ENCODE results near the gene UBE2D3. TPM values are rescaled to one million over a fixed set of nuclear protein-coding genes. Genes with fewer than 3 reads are reported as not detected.

The UBE2D3 gene
- total RNA-seq, 1 donor from 2014 or later = 370 TPM

DNA sequence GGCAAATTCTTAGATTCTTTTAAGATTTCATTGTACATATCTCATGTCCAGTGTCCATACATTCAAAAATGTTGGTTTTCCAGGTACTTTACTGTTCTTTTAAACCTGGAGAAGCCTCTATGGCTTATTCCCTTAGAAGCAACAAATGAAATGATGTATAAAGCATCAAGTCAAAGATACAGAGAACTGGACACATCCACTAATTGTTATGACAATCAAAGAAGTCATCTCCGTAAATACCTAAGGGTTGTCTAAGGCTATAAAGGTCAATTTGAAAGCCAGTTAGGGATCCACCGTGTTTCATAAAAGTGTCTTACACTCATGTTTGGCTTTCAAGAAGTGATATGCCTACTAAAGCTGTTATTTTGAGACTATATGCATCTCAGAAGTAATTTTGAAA lies 32.4 kb downstream of the UBE2D3 start:
- TF ChIP-seq, protein P1, sequence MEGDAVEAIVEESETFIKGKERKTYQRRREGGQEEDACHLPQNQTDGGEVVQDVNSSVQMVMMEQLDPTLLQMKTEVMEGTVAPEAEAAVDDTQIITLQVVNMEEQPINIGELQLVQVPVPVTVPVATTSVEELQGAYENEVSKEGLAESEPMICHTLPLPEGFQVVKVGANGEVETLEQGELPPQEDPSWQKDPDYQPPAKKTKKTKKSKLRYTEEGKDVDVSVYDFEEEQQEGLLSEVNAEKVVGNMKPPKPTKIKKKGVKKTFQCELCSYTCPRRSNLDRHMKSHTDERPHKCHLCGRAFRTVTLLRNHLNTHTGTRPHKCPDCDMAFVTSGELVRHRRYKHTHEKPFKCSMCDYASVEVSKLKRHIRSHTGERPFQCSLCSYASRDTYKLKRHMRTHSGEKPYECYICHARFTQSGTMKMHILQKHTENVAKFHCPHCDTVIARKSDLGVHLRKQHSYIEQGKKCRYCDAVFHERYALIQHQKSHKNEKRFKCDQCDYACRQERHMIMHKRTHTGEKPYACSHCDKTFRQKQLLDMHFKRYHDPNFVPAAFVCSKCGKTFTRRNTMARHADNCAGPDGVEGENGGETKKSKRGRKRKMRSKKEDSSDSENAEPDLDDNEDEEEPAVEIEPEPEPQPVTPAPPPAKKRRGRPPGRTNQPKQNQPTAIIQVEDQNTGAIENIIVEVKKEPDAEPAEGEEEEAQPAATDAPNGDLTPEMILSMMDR (IDR thresholded peaks at IDR 0.05; ENCODE audit: unreplicated experiment) = no peak
- DNase-seq (ENCODE audit: low spot score) = no peak
- Mint-ChIP-seq H3K36me3 (ENCODE audit: low read depth, unreplicated experiment) (peaks cover 41% of the 10 kb centered on the region), H3K27me3 (ENCODE audit: unreplicated experiment) (peaks cover 3% of the 10 kb centered on the region), H3K4me3 (ENCODE audit: unreplicated experiment) (no peak overlapping the region), H3K4me1 (ENCODE audit: unreplicated experiment) (no peaks in the 10 kb centered on the region), H3K9me3 (ENCODE audit: unreplicated experiment) (no peaks in the 10 kb centered on the region), H3K27ac (ENCODE audit: unreplicated experiment) (no peak overlapping the region)

DNA sequence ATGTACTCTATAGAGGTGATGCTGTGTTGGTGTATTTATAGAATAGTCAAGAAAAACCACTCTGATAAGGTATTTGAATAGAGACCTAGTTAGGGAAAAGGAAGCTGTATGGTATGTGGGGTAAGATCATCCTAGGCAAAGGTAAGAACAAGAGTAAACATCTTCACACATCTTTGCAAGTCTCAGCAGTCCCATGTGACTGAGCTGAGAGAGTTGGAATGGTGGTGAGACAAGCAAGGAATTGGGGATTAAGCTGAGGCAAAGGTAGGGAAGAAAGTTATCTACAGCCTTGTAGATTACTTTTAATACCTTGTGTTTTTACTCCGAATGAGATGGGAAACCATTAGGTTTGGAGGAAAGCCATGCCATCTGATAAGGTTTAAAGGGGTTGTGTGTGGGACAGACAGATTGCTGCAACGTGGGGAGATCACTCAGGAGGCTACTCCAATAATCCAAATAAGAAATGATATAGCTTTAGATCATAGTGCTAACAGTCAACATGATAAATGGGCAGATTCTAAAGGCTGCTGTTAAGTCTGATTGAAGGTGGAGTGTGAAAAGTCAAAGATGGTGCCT lies 34.9 kb downstream of the UBE2D3 start:
- no peak for DNase-seq (ENCODE audit: low spot score)
- H3K27me3 Mint-ChIP-seq (ENCODE audit: unreplicated experiment) = peaks cover 3% of the 10 kb centered on the region

DNA sequence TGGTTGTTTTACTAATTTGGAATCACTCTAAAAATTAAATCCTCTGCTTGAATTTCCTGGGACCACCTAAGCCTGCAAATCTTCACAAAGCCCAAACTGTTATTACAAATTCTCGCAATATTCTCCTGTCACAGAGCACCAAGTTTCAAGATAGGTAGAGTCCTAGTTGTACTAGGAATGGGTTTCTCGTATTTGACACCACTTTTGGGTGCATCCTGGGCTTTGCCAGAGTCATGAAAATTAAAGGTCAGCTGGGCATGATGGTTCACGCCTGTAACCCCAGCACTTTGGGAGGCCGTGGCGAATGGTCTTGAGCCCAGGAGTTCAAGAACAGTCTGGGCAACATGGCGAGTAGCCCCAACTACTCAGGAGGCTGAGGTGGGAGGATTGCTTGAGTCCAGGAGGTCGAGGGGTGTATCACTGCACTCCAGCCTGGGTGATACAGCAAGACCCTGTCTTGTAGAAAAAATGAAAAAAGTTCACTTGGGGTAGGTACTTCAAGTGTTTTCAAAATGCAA lies 36.0 kb downstream of the UBE2D3 start:
- Mint-ChIP-seq H3K36me3 (ENCODE audit: low read depth, unreplicated experiment) (peaks cover 25% of the 10 kb centered on the region), H3K27ac (ENCODE audit: unreplicated experiment) (no peak overlapping the region), H3K9me3 (ENCODE audit: unreplicated experiment) (no peaks in the 10 kb centered on the region), H3K4me3 (ENCODE audit: unreplicated experiment) (no peak overlapping the region), H3K4me1 (ENCODE audit: unreplicated experiment) (no peaks in the 10 kb centered on the region), H3K27me3 (ENCODE audit: unreplicated experiment) (peaks cover 3% of the 10 kb centered on the region)
- no peak for DNase-seq (ENCODE audit: low spot score)
- TF ChIP-seq, protein P1 (IDR thresholded peaks at IDR 0.05; ENCODE audit: unreplicated experiment) = no peak

More for the DNA sequence above, 34.9 kb downstream of the UBE2D3 start:
- Mint-ChIP-seq H3K36me3 (ENCODE audit: low read depth, unreplicated experiment) (peaks cover 27% of the 10 kb centered on the region), H3K4me3 (ENCODE audit: unreplicated experiment) (peak overlapping the region; percentile 3), H3K27ac (ENCODE audit: unreplicated experiment) (no peak overlapping the region), H3K4me1 (ENCODE audit: unreplicated experiment) (no peaks in the 10 kb centered on the region), H3K9me3 (ENCODE audit: unreplicated experiment) (no peaks in the 10 kb centered on the region)
- TF ChIP-seq, protein P1 (IDR thresholded peaks at IDR 0.05; ENCODE audit: unreplicated experiment) = no peak

- Mint-ChIP-seq H3K4me1 (ENCODE audit: unreplicated experiment) (no peaks in the 10 kb centered on the region), H3K27me3 (ENCODE audit: unreplicated experiment) (peaks cover 4% of the 10 kb centered on the region), H3K9me3 (ENCODE audit: unreplicated experiment) (no peaks in the 10 kb centered on the region), H3K36me3 (ENCODE audit: low read depth, unreplicated experiment) (peaks cover 17% of the 10 kb centered on the region), H3K4me3 (ENCODE audit: unreplicated experiment) (no peak overlapping the region), H3K27ac (ENCODE audit: unreplicated experiment) (no peak overlapping the region)
- DNase-seq (ENCODE audit: low spot score) = no peak
- TF ChIP-seq, protein P1 (IDR thresholded peaks at IDR 0.05; ENCODE audit: unreplicated experiment) = no peak
Measured at GRCh38 chr4:102789317-102789717, 38.0 kb downstream of the UBE2D3 start.

DNA sequence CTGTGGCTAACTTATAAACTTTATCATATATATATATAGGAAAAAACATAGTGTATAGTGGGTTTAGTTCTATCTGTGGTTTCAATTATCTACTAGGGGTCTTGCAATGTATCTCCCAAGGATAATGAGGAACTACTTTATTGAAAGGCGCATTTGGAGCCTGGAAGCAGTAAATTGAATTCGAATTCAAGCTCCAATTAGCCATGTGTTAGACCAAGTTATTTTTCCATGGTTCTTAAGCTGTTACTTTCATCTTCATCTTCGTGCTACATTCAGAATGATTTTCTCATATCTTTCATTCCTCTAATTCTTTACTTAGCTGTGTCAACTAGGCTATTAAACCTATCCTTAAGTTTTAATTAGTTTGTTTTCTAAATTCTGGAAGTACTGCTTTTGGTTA lies 39.4 kb downstream of the UBE2D3 start:
- TF ChIP-seq, protein P1 (IDR thresholded peaks at IDR 0.05; ENCODE audit: unreplicated experiment) = no peak
- H3K4me1 Mint-ChIP-seq (ENCODE audit: unreplicated experiment) = no peaks in the 10 kb centered on the region
- no peak for DNase-seq (ENCODE audit: low spot score)
- H3K4me3 Mint-ChIP-seq (ENCODE audit: unreplicated experiment) = no peak overlapping the region
- H3K27me3 Mint-ChIP-seq (ENCODE audit: unreplicated experiment) = peaks cover 4% of the 10 kb centered on the region
- no peaks in the 10 kb centered on the region for H3K9me3 Mint-ChIP-seq (ENCODE audit: unreplicated experiment)
- peaks cover 10% of the 10 kb centered on the region for H3K36me3 Mint-ChIP-seq (ENCODE audit: low read depth, unreplicated experiment)
- H3K27ac Mint-ChIP-seq (ENCODE audit: unreplicated experiment) = no peak overlapping the region

Measured in endothelial cell (in vitro differentiated cells).